Measurements from ENCODE around the gene PHACTR3. TPM values are rescaled to one million over a fixed set of nuclear protein-coding genes. Genes with fewer than 3 reads are reported as not detected.
"Not testable (repeated sequence)": the region's sequence is repeated elsewhere in the genome, so short reads cannot be mapped to it uniquely, and the experiment has no call there.

The PHACTR3 gene
- total and polyA plus RNA-seq, 2 donors (not counting 1 experiment from before 2014, with no cell fraction given), result not detected

- Histone ChIP-seq H3K36me3 (ENCODE audit: control insufficient read depth, insufficient read depth, low read length) (no peaks in the 10 kb centered on the region), H3K4me3 (replicated peaks in 1 of 4; ENCODE audit: control extremely low read depth in 1 of 4, insufficient read depth in 1 of 4, low read depth in 3 of 4, low read length in 4 of 4) (no peak overlapping the region), H4K20me1 (ENCODE audit: control insufficient read depth, extremely low read depth, insufficient read depth, low read length) (no peaks in the 10 kb centered on the region), H3K27me3 (ENCODE audit: control insufficient read depth, insufficient read depth, low read length) (no peaks in the 10 kb centered on the region), H3K4me2 (ENCODE audit: extremely low read depth, insufficient read depth, low read length) (no peak overlapping the region), H3K9ac (ENCODE audit: insufficient read depth, low read length) (no peak overlapping the region), H3K9me3 (ENCODE audit: control insufficient read depth, insufficient read depth, low read depth, low read length) (no peaks in the 10 kb centered on the region), H3K27ac (ENCODE audit: insufficient read depth, low read length) (no peak overlapping the region), H3K4me1 (ENCODE audit: control insufficient read depth, extremely low read depth, insufficient read depth, low read length) (no peaks in the 10 kb centered on the region), H2AFZ (ENCODE audit: low read length) (no peak overlapping the region), H3K79me2 (ENCODE audit: control insufficient read depth, insufficient read depth, low read length) (no peaks in the 10 kb centered on the region)
- DNase-seq (ENCODE audit: low read depth in 2 of 2), result no peak
- TF ChIP-seq EZH2 (IDR thresholded peaks at IDR 0.05; ENCODE audit: low read length, missing control alignments) (no peak), CTCF (conservative IDR thresholded peaks at IDR 0.05 in 1 of 2, IDR thresholded peaks at IDR 0.05 in 1 of 2; ENCODE audit: low read depth in 1 of 2, low read length in 2 of 2) (no peak)
Observed at GRCh38 chr20:59616306-59616705, 12.0 kb downstream of the PHACTR3 start.

- Histone ChIP-seq H2AFZ (ENCODE audit: low read length) (no peak overlapping the region), H3K9me3 (ENCODE audit: control insufficient read depth, insufficient read depth, low read depth, low read length) (no peaks in the 10 kb centered on the region), H3K27ac (ENCODE audit: insufficient read depth, low read length) (no peak overlapping the region), H3K4me1 (ENCODE audit: control insufficient read depth, extremely low read depth, insufficient read depth, low read length) (no peaks in the 10 kb centered on the region), H4K20me1 (ENCODE audit: control insufficient read depth, extremely low read depth, insufficient read depth, low read length) (no peaks in the 10 kb centered on the region), H3K4me3 (replicated peaks in 1 of 4; ENCODE audit: control extremely low read depth in 1 of 4, insufficient read depth in 1 of 4, low read depth in 3 of 4, low read length in 4 of 4) (no peak overlapping the region), H3K9ac (ENCODE audit: insufficient read depth, low read length) (no peak overlapping the region), H3K36me3 (ENCODE audit: control insufficient read depth, insufficient read depth, low read length) (no peaks in the 10 kb centered on the region), H3K4me2 (ENCODE audit: extremely low read depth, insufficient read depth, low read length) (no peak overlapping the region), H3K27me3 (ENCODE audit: control insufficient read depth, insufficient read depth, low read length) (no peaks in the 10 kb centered on the region), H3K79me2 (ENCODE audit: control insufficient read depth, insufficient read depth, low read length) (no peaks in the 10 kb centered on the region)
- DNase-seq (ENCODE audit: low read depth in 2 of 2), result no peak
- TF ChIP-seq CTCF (conservative IDR thresholded peaks at IDR 0.05 in 1 of 2, IDR thresholded peaks at IDR 0.05 in 1 of 2; ENCODE audit: low read depth in 1 of 2, low read length in 2 of 2) (no peak), EZH2 (IDR thresholded peaks at IDR 0.05; ENCODE audit: low read length, missing control alignments) (no peak)
Observed at GRCh38 chr20:59617221-59617620, 12.9 kb downstream of the PHACTR3 start.

DNA sequence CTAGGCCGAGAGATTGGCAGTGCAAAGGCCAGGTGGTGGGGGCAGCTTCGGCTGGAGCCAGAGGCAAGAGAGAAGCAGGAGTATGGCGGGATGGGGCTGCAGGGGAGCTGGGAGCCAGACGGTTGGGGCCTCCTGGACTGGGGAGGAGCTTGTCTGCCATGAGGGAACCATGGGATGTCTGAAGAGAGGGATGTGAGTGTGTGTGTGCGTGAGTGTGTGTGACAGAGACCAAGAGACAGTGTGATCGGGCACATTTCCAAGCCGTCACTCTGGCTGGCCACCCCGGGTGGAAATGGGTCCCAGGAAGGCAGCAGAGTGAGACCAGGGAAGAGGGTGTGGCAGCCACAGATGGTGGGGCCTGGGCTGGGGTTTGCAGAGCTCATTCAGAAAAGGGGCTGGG, 13.8 kb downstream of the PHACTR3 start:
- no peak overlapping the region for H3K4me2 ChIP-seq (ENCODE audit: extremely low read depth, insufficient read depth, low read length)
- no peak for DNase-seq (ENCODE audit: low read depth in 2 of 2)
- H3K79me2 ChIP-seq (ENCODE audit: control insufficient read depth, insufficient read depth, low read length), result no peaks in the 10 kb centered on the region
- H2AFZ ChIP-seq (ENCODE audit: low read length), result no peak overlapping the region
- H3K27ac ChIP-seq (ENCODE audit: insufficient read depth, low read length), result no peak overlapping the region
- no peak for TF ChIP-seq CTCF (conservative IDR thresholded peaks at IDR 0.05 in 1 of 2, IDR thresholded peaks at IDR 0.05 in 1 of 2; ENCODE audit: low read depth in 1 of 2, low read length in 2 of 2)
- no peak for TF ChIP-seq EZH2 (IDR thresholded peaks at IDR 0.05; ENCODE audit: low read length, missing control alignments)
- H3K9me3 ChIP-seq (ENCODE audit: control insufficient read depth, insufficient read depth, low read depth, low read length), result no peaks in the 10 kb centered on the region
- no peaks in the 10 kb centered on the region for H4K20me1 ChIP-seq (ENCODE audit: control insufficient read depth, extremely low read depth, insufficient read depth, low read length)
- no peak overlapping the region for H3K4me3 ChIP-seq (replicated peaks in 1 of 4; ENCODE audit: control extremely low read depth in 1 of 4, insufficient read depth in 1 of 4, low read depth in 3 of 4, low read length in 4 of 4)
- no peaks in the 10 kb centered on the region for H3K27me3 ChIP-seq (ENCODE audit: control insufficient read depth, insufficient read depth, low read length)
- no peaks in the 10 kb centered on the region for H3K4me1 ChIP-seq (ENCODE audit: control insufficient read depth, extremely low read depth, insufficient read depth, low read length)
- no peaks in the 10 kb centered on the region for H3K36me3 ChIP-seq (ENCODE audit: control insufficient read depth, insufficient read depth, low read length)
- no peak overlapping the region for H3K9ac ChIP-seq (ENCODE audit: insufficient read depth, low read length)

- H3K27me3 ChIP-seq (ENCODE audit: control insufficient read depth, insufficient read depth, low read length); H2AFZ ChIP-seq (ENCODE audit: low read length); H3K4me3 ChIP-seq (replicated peaks in 1 of 4; ENCODE audit: control extremely low read depth in 1 of 4, insufficient read depth in 1 of 4, low read depth in 3 of 4, low read length in 4 of 4); DNase-seq (ENCODE audit: low read depth in 2 of 2); H3K4me2 ChIP-seq (ENCODE audit: extremely low read depth, insufficient read depth, low read length); H3K9me3 ChIP-seq (ENCODE audit: control insufficient read depth, insufficient read depth, low read depth, low read length); H3K36me3 ChIP-seq (ENCODE audit: control insufficient read depth, insufficient read depth, low read length); H3K27ac ChIP-seq (ENCODE audit: insufficient read depth, low read length); H4K20me1 ChIP-seq (ENCODE audit: control insufficient read depth, extremely low read depth, insufficient read depth, low read length); H3K79me2 ChIP-seq (ENCODE audit: control insufficient read depth, insufficient read depth, low read length); H3K4me1 ChIP-seq (ENCODE audit: control insufficient read depth, extremely low read depth, insufficient read depth, low read length); H3K9ac ChIP-seq (ENCODE audit: insufficient read depth, low read length): not testable (repeated sequence)
Observed at GRCh38 chr20:59618585-59618984, 14.2 kb downstream of the PHACTR3 start.
